Endometrial microvascular endothelial cells (primary cell): ENCODE measurements around the gene NR2F1. TPM values are rescaled to one million over a fixed set of nuclear protein-coding genes. Genes with fewer than 3 reads are reported as not detected.

Experiments used
- in situ Hi-C: cut with HindIII; loops from 2 replicates; pipeline ENCODE4 v1.10.0; 2017; ENCODE audit warnings: low sequenced_read_pairs, low pct_unique_long_range_greater_than_20kb; ENCODE audit errors: inconsistent ontology term
- total RNA-seq: library from RNA; depleted of rRNA; stranded (reverse); fragments of >200 nt; gene quantifications from one replicate; pipeline ENCODE4 v1.2.3, GENCODE V29; 2015; ENCODE audit errors: inconsistent ontology term

Gene NR2F1
- total RNA-seq, 1 donor from 2014 or later = 25.0 TPM

GRCh38 chr5:93611976-93612854 lies 29.2 kb downstream of the NR2F1 start:
- in situ Hi-C loops = no loop called here

- in situ Hi-C loops = no loop called here
Measured at GRCh38 chr5:93612855-93613243, 29.8 kb downstream of the NR2F1 start.

GRCh38 chr5:93616538-93617174 lies 33.6 kb downstream of the NR2F1 start:
- in situ Hi-C loops = no loop called here

- in situ Hi-C loops = no loop called here
Measured at GRCh38 chr5:93620487-93621326, 37.7 kb downstream of the NR2F1 start.

- in situ Hi-C loops = no loop called here
Measured at GRCh38 chr5:93621327-93621798, 38.3 kb downstream of the NR2F1 start.

- in situ Hi-C loops = no loop called here
Measured at GRCh38 chr5:93622240-93622885, 39.3 kb downstream of the NR2F1 start.

GRCh38 chr5:93623153-93623552 lies 40.1 kb downstream of the NR2F1 start:
- in situ Hi-C loops = no loop called here

GRCh38 chr5:93626801-93627200 lies 43.8 kb downstream of the NR2F1 start:
- in situ Hi-C loops = no loop called here

GRCh38 chr5:93632327-93632726 lies 49.3 kb downstream of the NR2F1 start:
- in situ Hi-C loops = no loop called here

GRCh38 chr5:93635991-93636390 lies 53.0 kb downstream of the NR2F1 start:
- in situ Hi-C loops = no loop called here

GRCh38 chr5:93636837-93637236 lies 53.8 kb downstream of the NR2F1 start:
- in situ Hi-C loops = no loop called here

GRCh38 chr5:93637697-93638096 lies 54.7 kb downstream of the NR2F1 start:
- in situ Hi-C loops = no loop called here

- in situ Hi-C loops = no loop called here
Measured at GRCh38 chr5:93642526-93642925, 59.5 kb downstream of the NR2F1 start.

Other genes starting within 250 kb of the NR2F1 start
- gene NR2F1-AS1, start 2.0 kb upstream of the NR2F1 start, total RNA-seq = 11.6 TPM
- gene POU5F2, start 158.4 kb downstream of the NR2F1 start, total RNA-seq = not detected